Keratinocyte (primary cell): ENCODE results near the gene PPM1B. TPM values are rescaled to one million over a fixed set of nuclear protein-coding genes. Genes with fewer than 3 reads are reported as not detected.
"Not testable (repeated sequence)": the region's sequence is repeated elsewhere in the genome, so short reads cannot be mapped to it uniquely, and the experiment has no call there.

ENCODE experiments used
- DNase-seq: peaks from one replicate; pipeline ENCODE4 v3.0.0-alpha.2; 2011; ENCODE audit warnings: low read depth, missing footprints, low spot score
- FAIRE-seq: peaks from 2 replicates; lab custom pipeline; 2011; peaks lifted over from hg19 to GRCh38; lab: Jason Lieb, UNC
- H2AFZ ChIP-seq: 2 replicates; pipeline ENCODE4 v1.6.0; 2012; ENCODE audit warnings: low read length, control low read depth, inconsistent platforms; ENCODE audit not compliant: control insufficient read depth
- H3K27ac ChIP-seq: 2 replicates; pipeline ENCODE4 v1.5.1; 2011; ENCODE audit warnings: low read length; ENCODE audit not compliant: control insufficient read depth, insufficient read depth
- H3K27me3 ChIP-seq: 3 replicates; pipeline ENCODE4 v1.6.0; 2011; ENCODE audit warnings: low read length; ENCODE audit not compliant: control insufficient read depth, insufficient read depth; ENCODE audit errors: extremely low read depth
- H3K36me3 ChIP-seq, 2 experiments: 2 replicates in 1 of 2; 3 replicates in 1 of 2; pipeline ENCODE4 v1.5.1; 2011; ENCODE audit warnings: low read length in 2 of 2, mild to moderate bottlenecking in 1 of 2; ENCODE audit not compliant: control insufficient read depth in 2 of 2, insufficient read depth in 2 of 2; ENCODE audit errors: extremely low read depth in 1 of 2
- H3K4me1 ChIP-seq: 3 replicates; pipeline ENCODE4 v1.5.1; 2011; ENCODE audit warnings: low read length; ENCODE audit not compliant: control insufficient read depth, insufficient read depth; ENCODE audit errors: extremely low read depth
- H3K4me2 ChIP-seq: 3 replicates; pipeline ENCODE4 v1.6.0; 2011; ENCODE audit warnings: low read depth, low read length; ENCODE audit not compliant: control insufficient read depth, insufficient read depth; ENCODE audit errors: extremely low read depth
- H3K4me3 ChIP-seq, 3 experiments: fragments of 200-600 bp in 1 of 3; sonication (generic) in 1 of 3; 2 replicates in 2 of 3; 3 replicates in 1 of 3; pipeline ENCODE4 v1.5.1; 2011 to 2016; ENCODE audit warnings: low read length in 3 of 3, mild to moderate bottlenecking in 3 of 3, control low read depth in 2 of 3, inconsistent platforms in 1 of 3, low read depth in 1 of 3, mixed read lengths in 1 of 3, mixed run types in 1 of 3, moderate library complexity in 1 of 3; ENCODE audit not compliant: control insufficient read depth in 2 of 3, insufficient read depth in 2 of 3; ENCODE audit errors: extremely low read depth in 1 of 3
- H3K79me2 ChIP-seq: 2 replicates; pipeline ENCODE4 v1.6.0; 2012; ENCODE audit warnings: low read length; ENCODE audit not compliant: control insufficient read depth, insufficient read depth
- H3K9ac ChIP-seq: 3 replicates; pipeline ENCODE4 v1.6.0; 2011; ENCODE audit warnings: low read length; ENCODE audit not compliant: control insufficient read depth, insufficient read depth; ENCODE audit errors: extremely low read depth
- H3K9me1 ChIP-seq: 3 replicates; pipeline ENCODE4 v1.6.0; 2011; ENCODE audit warnings: low read length; ENCODE audit not compliant: control insufficient read depth, insufficient read depth; ENCODE audit errors: extremely low read depth
- H3K9me3 ChIP-seq: 2 replicates; pipeline ENCODE4 v1.5.1; 2012; ENCODE audit warnings: low read depth, low read length; ENCODE audit not compliant: control insufficient read depth
- H4K20me1 ChIP-seq: 3 replicates; pipeline ENCODE4 v1.6.0; 2011; ENCODE audit warnings: low read length; ENCODE audit not compliant: control insufficient read depth, insufficient read depth; ENCODE audit errors: extremely low read depth
- CTCF ChIP-seq, 3 experiments: IDR thresholded peaks in 1 of 3; conservative IDR thresholded peaks in 1 of 3; optimal IDR thresholded peaks in 1 of 3; 2 replicates in 2 of 3; 3 replicates in 1 of 3; pipeline versions ENCODE3 to v1.5.1; 2011; ENCODE audit warnings: low read length in 3 of 3, mild to moderate bottlenecking in 3 of 3, moderate library complexity in 2 of 3, control low read depth in 1 of 3, inconsistent platforms in 1 of 3; ENCODE audit not compliant: insufficient read depth in 2 of 3; ENCODE audit errors: extremely low read depth in 1 of 3
- EZH2 ChIP-seq: IDR thresholded peaks from one replicate; pipeline ENCODE4 v1.6.1; 2012; ENCODE audit warnings: inconsistent platforms, mild to moderate bottlenecking, low read length, moderate library complexity
- dilution Hi-C: fragments of 300-500 bp; cut with MboI; formaldehyde crosslinking; loops from one replicate; pipeline ENCODE4 v1.7.0; 2020; ENCODE audit warnings: low sequenced_read_pairs; ENCODE audit not compliant: extremely low pct_ligation_motif_present
- polyA plus RNA-seq, 5 experiments: library from polyadenylated mRNA; depleted of rRNA in 3 of 5; stranded (reverse) in 3 of 5; stranded (forward) in 1 of 5; unstranded in 1 of 5; fragments of >200 nt; gene quantifications; 1 replicate in 1 of 5; 2 replicates in 3 of 5; 3 replicates in 1 of 5; pipeline versions ENCODE4 v1.2.1 to v1.2.3, GENCODE V29; 2011 to 2012; ENCODE audit warnings: missing spikeins in 2 of 5, low read depth in 1 of 5, low replicate concordance in 1 of 5

Gene PPM1B
- polyA plus RNA-seq, 1 donor (not counting 4 experiments of a cell fraction or from before 2014, with no cell fraction given), result 34.5 TPM

GRCh38 chr2:44171018-44171417 lies 2.3 kb downstream of the PPM1B start:
- Histone ChIP-seq H3K9me3 (no peaks in the 10 kb centered on the region), H3K9ac (peak overlapping the region; percentile 96), H3K4me1 (peaks cover 17% of the 10 kb centered on the region), H4K20me1 (peaks cover 3% of the 10 kb centered on the region), H2AFZ (no peak overlapping the region), H3K27me3 (no peaks in the 10 kb centered on the region), H3K9me1 (no peaks in the 10 kb centered on the region), H3K4me3 (peak overlapping the region; percentile 60 to 99 (median 98)), H3K36me3 (no peaks in the 10 kb centered on the region), H3K27ac (peak overlapping the region; percentile 92), H3K79me2 (peaks cover 65% of the 10 kb centered on the region), H3K4me2 (peak overlapping the region; percentile 84)
- DNase-seq, result peak; percentile 1
- FAIRE-seq, result no peak
- dilution Hi-C loops, result no loop called here
- TF ChIP-seq CTCF (optimal IDR thresholded peaks at IDR 0.05 in 1 of 3, IDR thresholded peaks at IDR 0.05 in 1 of 3, conservative IDR thresholded peaks at IDR 0.05 in 1 of 3; ENCODE audit: extremely low read depth in 1 of 3, insufficient read depth in 2 of 3, low read length in 3 of 3), result no peak
- TF ChIP-seq EZH2, result no peak

GRCh38 chr2:44171442-44171841 lies 2.8 kb downstream of the PPM1B start:
- H3K4me3 ChIP-seq, result peak overlapping the region; percentile 60 to 99 (median 98)

GRCh38 chr2:44172576-44172975 lies 3.9 kb downstream of the PPM1B start:
- H4K20me1 ChIP-seq, result peaks cover 3% of the 10 kb centered on the region
- TF ChIP-seq CTCF (optimal IDR thresholded peaks at IDR 0.05 in 1 of 3, IDR thresholded peaks at IDR 0.05 in 1 of 3, conservative IDR thresholded peaks at IDR 0.05 in 1 of 3; ENCODE audit: extremely low read depth in 1 of 3, insufficient read depth in 2 of 3, low read length in 3 of 3), result no peak
- TF ChIP-seq EZH2, result no peak
- H3K9me1 ChIP-seq, result no peaks in the 10 kb centered on the region
- H3K27me3 ChIP-seq, result no peaks in the 10 kb centered on the region
- H3K4me3 ChIP-seq, result no peak overlapping the region
- DNase-seq, result no peak
- H3K9ac ChIP-seq, result no peak overlapping the region
- H3K79me2 ChIP-seq, result peaks cover 80% of the 10 kb centered on the region
- no peak for FAIRE-seq
- H3K4me1 ChIP-seq, result peaks cover 13% of the 10 kb centered on the region
- H3K4me2 ChIP-seq, result no peak overlapping the region
- H2AFZ ChIP-seq, result no peak overlapping the region
- no peaks in the 10 kb centered on the region for H3K9me3 ChIP-seq
- no peaks in the 10 kb centered on the region for H3K36me3 ChIP-seq
- H3K27ac ChIP-seq, result no peak overlapping the region
- dilution Hi-C loops, result no loop called here

More at GRCh38 chr2:44171442-44171841, 2.8 kb downstream of the PPM1B start:
- Histone ChIP-seq H3K4me1 (peaks cover 17% of the 10 kb centered on the region), H3K4me2 (peak overlapping the region; percentile 84), H3K9ac (peak overlapping the region; percentile 96), H3K27ac (peak overlapping the region; percentile 92), H3K79me2 (peaks cover 69% of the 10 kb centered on the region)
- H3K9me1 ChIP-seq, H2AFZ ChIP-seq, FAIRE-seq, H3K9me3 ChIP-seq, dilution Hi-C loops, H3K36me3 ChIP-seq, H3K27me3 ChIP-seq, H4K20me1 ChIP-seq: not testable (repeated sequence)
- DNase-seq, result peak; percentile 4
